ENCODE measurements around the gene PTPRE.

PTPRE gene

GRCh38 chr10:128035557-128035973, 128.7 kb downstream of the PTPRE start (continued):
- TF ChIP-seq ZFP3 (CRISPR knock-in tag; IDR thresholded peaks at IDR 0.05) (no peak), CSDC2 (CRISPR knock-in tag; IDR thresholded peaks at IDR 0.05) (no peak), ZNF70 (CRISPR knock-in tag; IDR thresholded peaks at IDR 0.05) (no peak), ZC3H10 (CRISPR knock-in tag; IDR thresholded peaks at IDR 0.05) (no peak)

- ATAC-seq = no peak
- TF ChIP-seq ISL1 (CRISPR knock-in tag; IDR thresholded peaks at IDR 0.05) (no peak), RARB (CRISPR knock-in tag; IDR thresholded peaks at IDR 0.05) (no peak), ARNTL (CRISPR knock-in tag; IDR thresholded peaks at IDR 0.05; ENCODE audit: borderline replicate concordance, low read depth) (no peak), PPARA (CRISPR knock-in tag; IDR thresholded peaks at IDR 0.05; ENCODE audit: borderline replicate concordance) (no peak), CSDC2 (CRISPR knock-in tag; IDR thresholded peaks at IDR 0.05) (no peak)
- TF ChIP-seq, protein P1, sequence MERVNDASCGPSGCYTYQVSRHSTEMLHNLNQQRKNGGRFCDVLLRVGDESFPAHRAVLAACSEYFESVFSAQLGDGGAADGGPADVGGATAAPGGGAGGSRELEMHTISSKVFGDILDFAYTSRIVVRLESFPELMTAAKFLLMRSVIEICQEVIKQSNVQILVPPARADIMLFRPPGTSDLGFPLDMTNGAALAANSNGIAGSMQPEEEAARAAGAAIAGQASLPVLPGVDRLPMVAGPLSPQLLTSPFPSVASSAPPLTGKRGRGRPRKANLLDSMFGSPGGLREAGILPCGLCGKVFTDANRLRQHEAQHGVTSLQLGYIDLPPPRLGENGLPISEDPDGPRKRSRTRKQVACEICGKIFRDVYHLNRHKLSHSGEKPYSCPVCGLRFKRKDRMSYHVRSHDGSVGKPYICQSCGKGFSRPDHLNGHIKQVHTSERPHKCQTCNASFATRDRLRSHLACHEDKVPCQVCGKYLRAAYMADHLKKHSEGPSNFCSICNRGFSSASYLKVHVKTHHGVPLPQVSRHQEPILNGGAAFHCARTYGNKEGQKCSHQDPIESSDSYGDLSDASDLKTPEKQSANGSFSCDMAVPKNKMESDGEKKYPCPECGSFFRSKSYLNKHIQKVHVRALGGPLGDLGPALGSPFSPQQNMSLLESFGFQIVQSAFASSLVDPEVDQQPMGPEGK (CRISPR knock-in tag; IDR thresholded peaks at IDR 0.05; ENCODE audit: borderline replicate concordance) = no peak
Observed at GRCh38 chr10:128036011-128036615, 129.2 kb downstream of the PTPRE start.

GRCh38 chr10:128036746-128037543, 130.0 kb downstream of the PTPRE start:
- ATAC-seq = peak; percentile 89

GRCh38 chr10:128040096-128040495, 133.2 kb downstream of the PTPRE start:
- TF ChIP-seq BACH2 (CRISPR knock-in tag; IDR thresholded peaks at IDR 0.05; ENCODE audit: borderline replicate concordance) = no peak
- TF ChIP-seq ZNF565 (CRISPR knock-in tag; conservative IDR thresholded peaks at IDR 0.05; ENCODE audit: low read depth) = no peak
- TF ChIP-seq ZFP3 (CRISPR knock-in tag; IDR thresholded peaks at IDR 0.05) = no peak
- no peak for ATAC-seq

More at GRCh38 chr10:128036746-128037543, 130.0 kb downstream of the PTPRE start:
- TF ChIP-seq, protein P2, sequence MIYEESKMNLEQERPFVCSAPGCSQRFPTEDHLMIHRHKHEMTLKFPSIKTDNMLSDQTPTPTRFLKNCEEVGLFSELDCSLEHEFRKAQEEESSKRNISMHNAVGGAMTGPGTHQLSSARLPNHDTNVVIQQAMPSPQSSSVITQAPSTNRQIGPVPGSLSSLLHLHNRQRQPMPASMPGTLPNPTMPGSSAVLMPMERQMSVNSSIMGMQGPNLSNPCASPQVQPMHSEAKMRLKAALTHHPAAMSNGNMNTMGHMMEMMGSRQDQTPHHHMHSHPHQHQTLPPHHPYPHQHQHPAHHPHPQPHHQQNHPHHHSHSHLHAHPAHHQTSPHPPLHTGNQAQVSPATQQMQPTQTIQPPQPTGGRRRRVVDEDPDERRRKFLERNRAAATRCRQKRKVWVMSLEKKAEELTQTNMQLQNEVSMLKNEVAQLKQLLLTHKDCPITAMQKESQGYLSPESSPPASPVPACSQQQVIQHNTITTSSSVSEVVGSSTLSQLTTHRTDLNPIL (CRISPR knock-in tag; IDR thresholded peaks at IDR 0.05; ENCODE audit: low read depth) = no peak
- no peak for TF ChIP-seq ZC3H10 (CRISPR knock-in tag; IDR thresholded peaks at IDR 0.05)
- TF ChIP-seq GLIS3 (CRISPR knock-in tag; IDR thresholded peaks at IDR 0.05) = no peak
- no peak for TF ChIP-seq ZNF70 (CRISPR knock-in tag; IDR thresholded peaks at IDR 0.05)
- TF ChIP-seq CSDC2 (CRISPR knock-in tag; IDR thresholded peaks at IDR 0.05) = no peak
- TF ChIP-seq ARNTL (CRISPR knock-in tag; IDR thresholded peaks at IDR 0.05; ENCODE audit: borderline replicate concordance, low read depth) = no peak
- TF ChIP-seq, protein P3, sequence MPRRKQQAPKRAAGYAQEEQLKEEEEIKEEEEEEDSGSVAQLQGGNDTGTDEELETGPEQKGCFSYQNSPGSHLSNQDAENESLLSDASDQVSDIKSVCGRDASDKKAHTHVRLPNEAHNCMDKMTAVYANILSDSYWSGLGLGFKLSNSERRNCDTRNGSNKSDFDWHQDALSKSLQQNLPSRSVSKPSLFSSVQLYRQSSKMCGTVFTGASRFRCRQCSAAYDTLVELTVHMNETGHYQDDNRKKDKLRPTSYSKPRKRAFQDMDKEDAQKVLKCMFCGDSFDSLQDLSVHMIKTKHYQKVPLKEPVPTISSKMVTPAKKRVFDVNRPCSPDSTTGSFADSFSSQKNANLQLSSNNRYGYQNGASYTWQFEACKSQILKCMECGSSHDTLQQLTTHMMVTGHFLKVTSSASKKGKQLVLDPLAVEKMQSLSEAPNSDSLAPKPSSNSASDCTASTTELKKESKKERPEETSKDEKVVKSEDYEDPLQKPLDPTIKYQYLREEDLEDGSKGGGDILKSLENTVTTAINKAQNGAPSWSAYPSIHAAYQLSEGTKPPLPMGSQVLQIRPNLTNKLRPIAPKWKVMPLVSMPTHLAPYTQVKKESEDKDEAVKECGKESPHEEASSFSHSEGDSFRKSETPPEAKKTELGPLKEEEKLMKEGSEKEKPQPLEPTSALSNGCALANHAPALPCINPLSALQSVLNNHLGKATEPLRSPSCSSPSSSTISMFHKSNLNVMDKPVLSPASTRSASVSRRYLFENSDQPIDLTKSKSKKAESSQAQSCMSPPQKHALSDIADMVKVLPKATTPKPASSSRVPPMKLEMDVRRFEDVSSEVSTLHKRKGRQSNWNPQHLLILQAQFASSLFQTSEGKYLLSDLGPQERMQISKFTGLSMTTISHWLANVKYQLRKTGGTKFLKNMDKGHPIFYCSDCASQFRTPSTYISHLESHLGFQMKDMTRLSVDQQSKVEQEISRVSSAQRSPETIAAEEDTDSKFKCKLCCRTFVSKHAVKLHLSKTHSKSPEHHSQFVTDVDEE (CRISPR knock-in tag; IDR thresholded peaks at IDR 0.05) = no peak
- no peak for TF ChIP-seq ISL1 (CRISPR knock-in tag; IDR thresholded peaks at IDR 0.05)
- no peak for TF ChIP-seq PPARA (CRISPR knock-in tag; IDR thresholded peaks at IDR 0.05; ENCODE audit: borderline replicate concordance)
- TF ChIP-seq CSRNP3 (CRISPR knock-in tag; IDR thresholded peaks at IDR 0.05) = no peak
- no peak for TF ChIP-seq OSR1 (CRISPR knock-in tag; IDR thresholded peaks at IDR 0.05)
- TF ChIP-seq ESRRG (CRISPR knock-in tag; IDR thresholded peaks at IDR 0.05) = no peak
- TF ChIP-seq SNAI2 (CRISPR knock-in tag; IDR thresholded peaks at IDR 0.05) = no peak
- TF ChIP-seq ZNF565 (CRISPR knock-in tag; conservative IDR thresholded peaks at IDR 0.05; ENCODE audit: low read depth) = no peak
- TF ChIP-seq ZNF8 (CRISPR knock-in tag; IDR thresholded peaks at IDR 0.05) = no peak
- TF ChIP-seq BACH2 (CRISPR knock-in tag; IDR thresholded peaks at IDR 0.05; ENCODE audit: borderline replicate concordance) = no peak

Measured in SK-N-SH treated with all-trans-retinoic acid at 6 μM for 48 hours (cell line).